Activated CD4-positive, alpha-beta T cell treated with anti-CD3 and anti-CD28 coated beads, Interleukin-2, amount 10 ng/mL, durations not matched to agents 24 days and 14 days (primary cell): ENCODE results near the gene PRDM16. TPM values are rescaled to one million over a fixed set of nuclear protein-coding genes. Genes with fewer than 3 reads are reported as not detected.

ENCODE experiments used
- DNase-seq: peaks from one replicate; pipeline ENCODE4 v3.0.0; 2022
- H3K27ac Mint-ChIP-seq: one replicate; pipeline ENCODE4 v1.8.0; 2022; ENCODE audit warnings: mild to moderate bottlenecking, mixed read lengths
- H3K27me3 Mint-ChIP-seq: one replicate; pipeline ENCODE4 v1.8.0; 2022; ENCODE audit warnings: mixed read lengths
- H3K36me3 Mint-ChIP-seq: one replicate; pipeline ENCODE4 v1.8.0; 2022; ENCODE audit warnings: low read depth, mild to moderate bottlenecking, mixed read lengths
- H3K4me1 Mint-ChIP-seq: one replicate; pipeline ENCODE4 v1.8.0; 2021; ENCODE audit warnings: mixed read lengths
- H3K4me3 Mint-ChIP-seq: one replicate; pipeline ENCODE4 v1.8.0; 2022; ENCODE audit warnings: mild to moderate bottlenecking, moderate library complexity, mixed read lengths
- H3K9me3 Mint-ChIP-seq: one replicate; pipeline ENCODE4 v1.8.0; 2021; ENCODE audit warnings: mixed read lengths
- intact Hi-C: fragments of 100-400 bp; cut with micrococcal nuclease; formaldehyde crosslinking; loops from one replicate; pipeline ENCODE4 v1.15.1; 2023
- total RNA-seq: library from RNA; stranded (reverse); gene quantifications from 2 replicates; pipeline ENCODE4 v1.2.3, GENCODE V29; 2022

The PRDM16 gene
- total RNA-seq, 1 donor from 2014 or later, result not detected

DNA sequence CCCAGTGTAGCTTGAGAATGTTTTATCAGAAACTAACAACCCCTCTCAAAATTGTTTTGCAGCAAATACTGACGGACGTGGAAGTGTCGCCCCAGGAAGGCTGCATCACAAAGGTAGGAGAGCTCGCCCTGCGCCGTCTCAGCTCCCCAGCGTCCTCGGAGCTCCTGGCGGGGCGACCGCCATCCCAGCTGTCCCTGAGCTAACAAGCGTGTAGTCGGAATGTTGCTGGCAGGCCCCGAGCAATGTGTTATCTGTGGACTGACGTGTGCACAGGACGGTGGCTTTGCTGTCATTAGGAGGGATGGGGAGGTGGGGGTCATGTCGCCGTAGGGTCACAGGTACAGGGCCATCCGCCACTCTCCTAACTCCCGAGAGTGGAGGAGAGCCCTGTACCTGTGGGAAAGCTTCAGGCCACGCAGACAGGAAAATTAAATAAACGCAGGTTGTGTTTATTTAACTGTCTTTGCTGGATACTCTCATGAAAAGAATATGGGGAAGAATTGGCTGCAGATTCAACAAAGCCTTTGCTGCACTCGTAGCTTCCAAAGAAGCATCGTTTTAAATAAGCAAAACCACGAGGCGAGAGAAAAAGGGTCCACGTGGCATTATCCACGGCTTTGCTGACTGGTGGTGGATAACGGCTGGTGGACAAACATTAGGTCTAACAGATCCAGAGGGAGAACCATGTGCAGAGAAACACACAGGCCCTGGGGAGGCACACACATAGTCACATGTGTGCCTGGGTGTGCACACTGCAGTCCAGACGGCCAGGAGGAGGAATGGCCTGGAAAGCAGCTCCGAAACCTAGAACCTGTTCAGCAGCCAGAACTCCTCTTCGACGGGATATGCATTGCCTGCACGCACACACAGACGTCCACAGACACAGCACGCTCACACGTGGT is 175.3 kb downstream of the PRDM16 start:
- H3K4me3 Mint-ChIP-seq, result no peak overlapping the region
- no peak overlapping the region for H3K27ac Mint-ChIP-seq
- no peaks in the 10 kb centered on the region for H3K4me1 Mint-ChIP-seq
- intact Hi-C loops, result no loop called here
- H3K27me3 Mint-ChIP-seq, result peaks cover 2% of the 10 kb centered on the region
- DNase-seq, result no peak
- no peaks in the 10 kb centered on the region for H3K36me3 Mint-ChIP-seq
- H3K9me3 Mint-ChIP-seq, result no peaks in the 10 kb centered on the region

DNA sequence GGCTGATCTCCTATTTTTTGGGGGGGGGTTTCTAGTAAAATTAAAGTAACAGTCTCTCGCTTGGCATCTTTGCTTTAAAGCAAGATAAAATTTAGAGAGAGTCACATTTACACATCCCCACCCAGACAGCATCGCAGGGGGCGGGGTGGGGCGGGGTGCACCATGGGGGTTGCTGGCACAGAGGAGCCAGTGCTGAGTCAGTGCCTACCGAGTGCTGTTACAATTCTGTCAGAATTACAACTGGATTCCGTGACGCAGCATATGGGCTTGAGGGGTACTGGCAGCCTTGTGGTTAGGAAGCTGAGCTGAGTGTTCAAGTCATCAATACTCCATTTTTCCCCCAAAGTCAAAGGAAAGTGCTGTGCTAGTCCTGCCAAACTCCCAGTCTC is 175.9 kb downstream of the PRDM16 start:
- Mint-ChIP-seq H3K27me3 (peaks cover 2% of the 10 kb centered on the region), H3K4me1 (no peaks in the 10 kb centered on the region), H3K27ac (no peak overlapping the region), H3K36me3 (no peaks in the 10 kb centered on the region), H3K9me3 (no peaks in the 10 kb centered on the region), H3K4me3 (no peak overlapping the region)
- intact Hi-C loops, result no loop called here
- DNase-seq, result no peak

DNA sequence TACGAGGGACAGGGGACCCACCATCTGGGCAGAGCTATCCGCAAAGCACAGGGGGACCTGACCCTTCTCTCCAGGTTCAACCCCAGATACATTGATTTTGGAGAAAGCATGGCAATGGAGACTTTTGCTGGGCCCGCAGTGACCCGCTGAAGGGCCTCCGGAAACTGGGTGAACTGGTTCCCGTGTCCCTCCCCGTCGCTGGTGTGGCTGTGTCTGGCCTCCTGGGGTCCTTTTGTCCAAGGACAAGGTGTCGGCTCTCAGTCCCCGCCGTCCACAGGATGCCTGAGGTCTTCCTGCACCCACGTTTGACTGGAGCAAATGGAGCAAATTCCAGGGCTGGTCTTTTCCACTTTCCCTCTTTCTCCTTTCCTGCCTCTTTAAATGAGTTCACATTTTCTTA is 176.3 kb downstream of the PRDM16 start:
- intact Hi-C loops, result no loop called here
- H3K36me3 Mint-ChIP-seq, result no peaks in the 10 kb centered on the region

DNA sequence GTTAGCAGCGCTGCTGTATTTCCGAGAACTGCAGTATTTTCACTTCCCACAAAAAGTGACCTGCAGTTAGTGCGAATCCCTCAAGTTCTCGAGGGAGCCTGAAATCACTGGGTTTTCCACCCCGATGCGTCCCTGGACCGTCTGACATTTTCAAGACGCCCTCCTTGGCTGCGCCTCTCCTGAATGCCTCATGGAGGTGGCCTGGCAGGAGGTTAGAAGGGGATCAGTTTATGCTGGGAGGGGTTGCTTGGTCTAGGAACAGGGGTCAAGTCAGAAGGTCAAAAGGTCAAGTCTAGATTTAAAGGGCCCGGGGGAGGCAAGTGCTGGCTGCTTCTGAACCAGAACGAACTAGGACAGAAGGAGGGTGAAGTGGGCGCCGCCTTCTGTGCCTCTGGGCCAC is 176.8 kb downstream of the PRDM16 start:
- peaks cover 2% of the 10 kb centered on the region for H3K27me3 Mint-ChIP-seq
- DNase-seq, result no peak
- H3K4me3 Mint-ChIP-seq, result no peak overlapping the region
- intact Hi-C loops, result no loop called here
- no peaks in the 10 kb centered on the region for H3K36me3 Mint-ChIP-seq
- H3K9me3 Mint-ChIP-seq, result no peaks in the 10 kb centered on the region
- no peak overlapping the region for H3K27ac Mint-ChIP-seq
- H3K4me1 Mint-ChIP-seq, result no peaks in the 10 kb centered on the region

More for the DNA sequence above, 176.3 kb downstream of the PRDM16 start:
- H3K4me1 Mint-ChIP-seq, result no peaks in the 10 kb centered on the region
- DNase-seq, result no peak
- no peak overlapping the region for H3K4me3 Mint-ChIP-seq
- no peaks in the 10 kb centered on the region for H3K9me3 Mint-ChIP-seq
- peaks cover 2% of the 10 kb centered on the region for H3K27me3 Mint-ChIP-seq
- no peak overlapping the region for H3K27ac Mint-ChIP-seq

DNA sequence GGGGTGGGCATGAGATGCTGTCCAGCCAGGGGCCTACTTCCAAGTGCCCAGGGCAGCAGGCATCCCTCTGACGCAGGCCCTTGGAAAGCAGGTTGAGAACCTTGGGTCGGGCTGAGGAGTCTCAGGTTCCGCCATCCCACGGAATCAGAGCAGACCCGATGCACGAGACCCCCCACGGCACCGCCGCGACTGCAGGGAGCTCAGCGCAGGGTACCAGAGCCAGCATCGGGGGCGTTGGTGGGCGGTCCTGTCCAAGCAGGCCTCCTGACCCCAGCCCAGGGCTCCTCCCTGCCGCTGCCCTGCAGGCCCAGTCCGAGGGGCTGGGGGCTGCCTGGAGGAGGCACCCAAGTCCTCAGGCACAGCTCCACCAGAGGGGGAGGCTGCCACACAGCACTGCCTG is 177.2 kb downstream of the PRDM16 start:
- no peaks in the 10 kb centered on the region for H3K9me3 Mint-ChIP-seq
- no peak for DNase-seq
- no peak overlapping the region for H3K4me3 Mint-ChIP-seq
- H3K27me3 Mint-ChIP-seq, result peaks cover 2% of the 10 kb centered on the region
- H3K4me1 Mint-ChIP-seq, result no peaks in the 10 kb centered on the region
- no peak overlapping the region for H3K27ac Mint-ChIP-seq
- intact Hi-C loops, result no loop called here
- H3K36me3 Mint-ChIP-seq, result no peaks in the 10 kb centered on the region

DNA sequence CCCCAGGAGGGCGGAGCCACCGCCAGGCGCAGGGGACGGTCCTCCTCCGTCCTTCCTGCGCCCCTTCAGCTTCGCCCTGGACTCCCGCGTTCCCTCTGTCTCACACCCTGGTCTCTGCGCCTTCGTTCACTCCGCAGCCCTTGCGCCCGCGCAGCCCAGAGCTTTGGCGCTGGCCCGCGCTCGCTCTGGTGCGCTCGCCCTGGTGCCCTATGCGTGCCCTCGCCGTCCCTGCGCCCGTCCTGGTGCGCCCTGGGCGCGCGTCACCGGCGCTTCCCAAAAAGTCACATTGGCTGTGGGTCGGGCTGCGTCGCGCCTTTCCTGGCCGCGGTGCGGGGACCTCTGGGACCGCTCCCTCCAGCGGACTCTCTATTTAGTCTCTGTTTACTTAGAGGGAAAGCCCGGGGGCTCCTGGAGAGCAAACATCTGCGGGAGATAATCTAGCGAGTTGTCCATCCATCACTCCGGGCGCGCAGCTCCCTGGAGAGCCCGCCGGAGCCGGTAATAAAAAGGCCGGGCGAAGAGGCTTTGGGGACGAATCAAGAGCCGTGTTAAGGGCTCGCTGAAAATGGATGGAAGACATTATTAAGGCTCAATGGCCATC is 178.6 kb downstream of the PRDM16 start:
- no peaks in the 10 kb centered on the region for H3K4me1 Mint-ChIP-seq
- H3K9me3 Mint-ChIP-seq, result no peaks in the 10 kb centered on the region
- intact Hi-C loops, result no loop called here
- no peak overlapping the region for H3K27ac Mint-ChIP-seq
- no peak overlapping the region for H3K4me3 Mint-ChIP-seq
- H3K36me3 Mint-ChIP-seq, result no peaks in the 10 kb centered on the region
- no peak for DNase-seq
- peaks cover 2% of the 10 kb centered on the region for H3K27me3 Mint-ChIP-seq

DNA sequence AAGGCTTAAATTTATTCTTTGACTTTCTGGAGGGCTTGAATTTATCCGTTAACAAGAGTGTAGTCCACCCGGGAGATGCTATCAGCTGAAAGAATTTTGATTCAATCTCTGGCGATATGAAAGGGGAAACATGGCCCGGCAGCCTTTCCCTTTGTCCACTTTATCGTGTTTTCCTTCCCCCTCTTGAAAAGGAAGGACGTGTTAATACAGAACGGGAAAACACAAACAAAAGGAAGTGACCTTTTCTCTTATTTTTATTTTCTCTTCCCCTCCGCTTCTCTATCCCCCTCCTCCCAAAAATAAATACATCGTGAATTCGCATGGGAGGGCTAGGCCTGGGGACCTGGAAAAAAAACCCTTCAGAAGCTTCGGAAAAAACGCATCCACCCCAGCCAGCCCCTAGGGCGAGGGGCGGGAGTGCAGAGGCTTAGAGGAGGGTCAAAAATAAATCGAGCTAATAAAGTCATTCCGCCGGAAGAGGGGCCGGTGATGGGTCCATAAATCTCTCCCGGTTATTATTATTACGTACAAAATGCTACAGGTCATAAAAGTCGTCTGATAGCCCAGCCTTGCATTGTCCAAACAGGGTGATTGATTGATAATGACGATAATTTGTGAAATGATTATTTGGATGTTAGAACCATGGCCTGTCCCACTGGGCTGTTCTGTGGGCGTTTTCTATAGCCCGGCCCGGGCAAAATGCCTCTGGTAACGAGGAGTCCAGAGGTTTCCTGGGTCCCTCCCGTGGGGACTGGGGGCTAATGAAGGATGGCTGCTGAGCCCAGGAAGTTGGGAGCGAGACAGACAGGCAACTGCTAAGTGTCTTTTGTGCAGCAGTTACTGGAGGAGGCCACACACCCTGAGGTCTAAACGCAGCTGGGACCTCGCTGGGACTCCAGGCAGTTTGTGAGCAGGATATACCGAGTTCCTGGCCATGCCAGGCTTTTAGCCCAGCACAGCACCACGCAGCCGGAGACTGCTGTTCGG is 179.4 kb downstream of the PRDM16 start:
- Mint-ChIP-seq H3K27me3 (peaks cover 2% of the 10 kb centered on the region), H3K4me3 (no peak overlapping the region), H3K9me3 (no peaks in the 10 kb centered on the region), H3K27ac (no peak overlapping the region), H3K4me1 (no peaks in the 10 kb centered on the region), H3K36me3 (no peaks in the 10 kb centered on the region)
- DNase-seq, result no peak
- intact Hi-C loops, result no loop called here

DNA sequence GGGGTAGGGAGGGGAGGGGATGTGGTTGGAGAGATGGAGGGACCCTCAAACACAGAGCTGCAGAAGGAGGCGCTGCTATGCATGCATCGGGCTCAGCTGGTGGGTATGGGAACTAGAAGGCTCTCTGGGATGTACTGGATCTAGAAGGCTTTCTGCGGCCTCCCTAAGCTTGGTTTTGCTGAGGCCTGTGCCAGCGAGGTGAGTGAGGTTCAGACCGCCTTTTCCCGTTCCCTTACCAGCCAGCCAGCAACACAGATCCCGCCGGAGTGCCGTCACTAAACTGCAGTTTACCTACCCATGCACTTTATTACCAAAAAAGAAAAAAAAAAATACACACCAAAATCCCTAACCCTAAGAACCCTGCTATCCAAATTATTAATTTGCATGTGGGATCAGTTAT is 180.2 kb downstream of the PRDM16 start:
- no peak for DNase-seq
- no peaks in the 10 kb centered on the region for H3K36me3 Mint-ChIP-seq
- H3K27me3 Mint-ChIP-seq, result peaks cover 2% of the 10 kb centered on the region
- H3K4me1 Mint-ChIP-seq, result no peaks in the 10 kb centered on the region
- H3K27ac Mint-ChIP-seq, result no peak overlapping the region
- H3K9me3 Mint-ChIP-seq, result no peaks in the 10 kb centered on the region
- no peak overlapping the region for H3K4me3 Mint-ChIP-seq
- intact Hi-C loops, result no loop called here

DNA sequence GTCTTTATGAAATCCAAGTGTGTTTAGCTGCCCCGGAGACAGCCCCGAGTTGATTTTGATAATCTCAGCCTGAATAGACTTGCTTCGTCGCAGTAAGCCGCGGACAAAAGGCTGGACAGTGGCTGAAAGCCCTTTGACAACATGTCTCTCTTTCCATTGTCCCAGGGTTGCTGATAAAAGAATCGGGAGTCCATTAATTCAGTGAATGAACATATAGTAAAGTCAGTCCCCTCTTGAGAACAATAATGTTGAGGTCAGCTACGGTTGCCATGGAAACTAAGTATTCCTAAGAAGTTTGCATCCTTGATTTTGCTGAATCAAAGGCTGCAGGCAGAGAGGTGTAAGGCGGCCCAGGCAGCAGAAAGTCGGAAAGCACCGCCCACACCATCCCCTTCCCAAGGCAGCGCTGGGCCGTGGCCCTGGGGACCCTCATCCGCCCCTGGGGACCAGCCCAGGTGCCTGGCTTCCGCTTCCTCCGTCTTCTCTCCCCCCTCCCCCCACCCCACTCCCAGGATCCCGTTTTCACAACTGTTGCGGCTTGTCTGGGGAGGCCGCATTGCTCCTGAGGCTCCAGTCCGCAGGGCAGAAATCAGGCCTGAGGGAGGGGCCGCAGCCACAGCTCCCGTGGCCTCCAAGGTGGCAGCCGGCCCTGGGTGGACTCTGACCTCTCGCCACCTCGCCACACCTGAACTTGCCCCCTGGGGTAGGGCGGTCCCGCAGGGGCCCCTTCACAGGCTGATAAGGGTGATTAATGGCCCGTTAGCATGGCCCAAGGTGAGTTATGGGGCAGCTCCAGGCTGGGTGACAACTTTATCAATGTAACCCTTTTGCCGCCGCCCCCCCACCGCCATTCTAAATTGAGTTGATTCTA is 180.9 kb downstream of the PRDM16 start:
- intact Hi-C loops, result no loop called here

DNA sequence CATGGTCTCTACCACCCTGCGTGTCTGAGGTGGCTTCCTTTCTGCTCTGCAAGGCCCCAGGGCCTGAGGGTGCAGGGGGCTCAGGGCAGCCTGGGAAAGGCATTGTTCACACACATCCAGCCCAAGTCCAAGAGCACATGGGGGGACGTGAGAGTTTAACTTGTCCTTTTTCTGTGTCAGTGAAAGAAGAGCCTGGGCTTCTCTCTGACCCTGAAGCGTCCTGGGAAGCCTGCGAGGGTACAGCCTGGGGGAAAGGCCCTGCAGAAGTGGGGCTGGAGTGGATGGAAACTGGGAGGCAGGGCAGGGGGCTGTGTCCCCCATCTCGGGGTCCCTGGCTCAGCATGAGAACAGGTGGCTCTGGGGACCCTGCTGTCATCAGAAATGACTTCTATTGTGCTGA is 181.6 kb downstream of the PRDM16 start:
- H3K27ac Mint-ChIP-seq, result no peak overlapping the region
- no peaks in the 10 kb centered on the region for H3K9me3 Mint-ChIP-seq
- peaks cover 2% of the 10 kb centered on the region for H3K27me3 Mint-ChIP-seq

More for the DNA sequence above, 180.9 kb downstream of the PRDM16 start:
- H3K27me3 Mint-ChIP-seq, result peaks cover 2% of the 10 kb centered on the region
- no peak for DNase-seq
- no peak overlapping the region for H3K27ac Mint-ChIP-seq
- no peaks in the 10 kb centered on the region for H3K4me1 Mint-ChIP-seq
- H3K36me3 Mint-ChIP-seq, result no peaks in the 10 kb centered on the region
- H3K9me3 Mint-ChIP-seq, result no peaks in the 10 kb centered on the region
- H3K4me3 Mint-ChIP-seq, result no peak overlapping the region

DNA sequence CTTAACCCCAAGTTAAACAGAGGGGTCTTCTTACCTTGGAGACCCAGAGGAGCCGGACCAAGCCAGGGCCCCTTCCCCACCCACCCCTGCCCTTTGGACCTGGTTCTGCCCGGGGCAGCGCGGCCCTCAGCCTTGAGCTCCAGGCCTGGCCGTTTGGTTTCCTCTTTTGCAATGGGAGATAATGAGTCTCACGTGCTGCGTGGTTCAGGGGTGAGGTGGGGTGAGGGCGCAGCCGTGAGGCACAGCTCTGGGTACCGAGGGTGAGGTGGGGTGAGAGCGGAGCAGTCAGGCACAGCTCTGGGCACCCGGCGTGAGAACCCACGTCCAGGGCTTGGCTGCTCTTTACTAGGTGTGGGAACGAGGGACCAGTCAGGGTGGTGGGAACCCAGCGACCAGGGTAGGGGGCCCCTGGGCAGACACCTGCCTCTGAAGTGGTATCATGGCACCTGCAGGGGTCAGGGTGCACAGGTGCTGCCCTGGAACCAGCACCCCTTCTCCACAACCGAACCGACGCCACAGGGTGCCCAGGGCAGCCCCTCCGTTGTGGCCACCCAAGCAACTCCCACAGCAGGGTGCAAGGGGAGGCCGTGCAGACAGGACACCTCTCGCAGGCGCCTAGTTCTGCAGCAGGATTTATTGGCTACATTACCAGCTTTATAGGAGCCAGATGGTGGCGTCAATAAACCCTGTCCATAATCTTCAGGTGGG is 182.2 kb downstream of the PRDM16 start:
- H3K9me3 Mint-ChIP-seq, result no peaks in the 10 kb centered on the region

More for the DNA sequence above, 181.6 kb downstream of the PRDM16 start:
- no peak overlapping the region for H3K4me3 Mint-ChIP-seq
- intact Hi-C loops, result no loop called here
- no peak for DNase-seq
- H3K36me3 Mint-ChIP-seq, result no peaks in the 10 kb centered on the region
- no peaks in the 10 kb centered on the region for H3K4me1 Mint-ChIP-seq

DNA sequence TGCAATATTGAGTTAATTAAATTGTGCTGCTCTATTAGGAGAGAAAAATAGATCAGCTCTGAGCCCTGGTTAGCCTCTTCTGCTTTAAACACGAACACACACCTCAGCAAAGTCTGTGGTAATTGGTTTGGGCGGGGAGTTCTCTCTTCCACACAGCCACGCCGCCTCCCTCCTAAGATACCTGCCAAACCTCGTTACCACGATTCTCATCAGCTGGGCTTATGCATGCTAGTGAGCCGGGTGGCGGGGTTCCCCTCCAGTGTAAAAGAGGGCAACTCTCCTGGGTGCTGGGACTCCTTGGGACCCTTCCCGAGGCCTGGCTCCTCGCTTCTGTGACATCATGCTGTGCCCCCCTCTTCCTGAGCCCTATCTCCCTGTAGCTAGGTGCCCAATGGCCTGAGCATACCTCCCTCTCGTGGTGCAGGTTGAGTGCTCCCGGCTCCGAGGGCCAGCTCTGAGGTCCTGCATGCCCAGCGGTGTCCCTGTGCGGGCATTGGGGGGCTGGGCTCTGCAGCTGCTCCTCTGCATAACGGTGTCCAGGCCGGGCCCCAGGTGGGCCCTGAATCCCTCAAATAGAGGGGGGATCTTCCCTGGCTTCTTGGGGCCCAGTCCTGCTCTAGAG is 182.9 kb downstream of the PRDM16 start:
- intact Hi-C loops, result no loop called here
- no peaks in the 10 kb centered on the region for H3K4me1 Mint-ChIP-seq
- DNase-seq, result no peak
- H3K27ac Mint-ChIP-seq, result peak overlapping the region; percentile 25
- no peak overlapping the region for H3K4me3 Mint-ChIP-seq
- no peaks in the 10 kb centered on the region for H3K36me3 Mint-ChIP-seq
- peaks cover 2% of the 10 kb centered on the region for H3K27me3 Mint-ChIP-seq
- no peaks in the 10 kb centered on the region for H3K9me3 Mint-ChIP-seq

More for the DNA sequence above, 182.2 kb downstream of the PRDM16 start:
- DNase-seq, result no peak
- Mint-ChIP-seq H3K36me3 (no peaks in the 10 kb centered on the region), H3K27me3 (peaks cover 2% of the 10 kb centered on the region), H3K4me3 (no peak overlapping the region), H3K4me1 (no peaks in the 10 kb centered on the region), H3K27ac (no peak overlapping the region)
- intact Hi-C loops, result no loop called here
